CD14-positive monocyte (primary cell): ENCODE results near the gene C19orf12. TPM values are rescaled to one million over a fixed set of nuclear protein-coding genes. Genes with fewer than 3 reads are reported as not detected.

Experiments used
- DNase-seq, 3 donors: peaks; one replicate each; pipeline ENCODE4 v3.0.0-alpha.2; 2011 to 2022
- H2AFZ ChIP-seq: 2 replicates; pipeline ENCODE4 v1.6.0; 2012; ENCODE audit warnings: mild to moderate bottlenecking, low read depth, low read length, inconsistent platforms; ENCODE audit not compliant: insufficient read depth, poor library complexity, severe bottlenecking
- H3K27ac ChIP-seq, 2 donors: 1 replicate in 1 of 2; 2 replicates in 1 of 2; pipeline ENCODE4 v1.5.1; 2012 to 2013; ENCODE audit warnings: low read length in 2 of 2, control low read depth in 1 of 2, inconsistent platforms in 1 of 2, low read depth in 1 of 2, mild to moderate bottlenecking in 1 of 2
- H3K27me3 ChIP-seq, 2 donors: one replicate each; pipeline versions ENCODE4 v1.6.0 to v1.6.1; 2011 to 2013; ENCODE audit warnings: low read length in 2 of 2; ENCODE audit not compliant: control insufficient read depth in 2 of 2, insufficient read depth in 2 of 2
- H3K36me3 ChIP-seq, 2 donors: replicated peaks in 1 of 2; 1 replicate in 1 of 2; 2 replicates in 1 of 2; pipeline versions ENCODE4 v1.5.1 to v1.6.1; 2012 to 2013; ENCODE audit warnings: low read length in 2 of 2, control low read depth in 1 of 2, inconsistent platforms in 1 of 2, mild to moderate bottlenecking in 1 of 2; ENCODE audit not compliant: insufficient read depth in 2 of 2, control insufficient read depth in 1 of 2
- H3K4me1 ChIP-seq, 2 donors: 1 replicate in 1 of 2; 2 replicates in 1 of 2; pipeline versions ENCODE4 v1.5.1 to v1.6.1; 2012 to 2013; ENCODE audit warnings: low read length in 2 of 2, control low read depth in 1 of 2, inconsistent platforms in 1 of 2, mild to moderate bottlenecking in 1 of 2, moderate library complexity in 1 of 2; ENCODE audit not compliant: insufficient read depth in 2 of 2, control insufficient read depth in 1 of 2
- H3K4me2 ChIP-seq: replicated peaks from 2 replicates; pipeline ENCODE3; 2012; ENCODE audit warnings: low read length, moderate library complexity, mild to moderate bottlenecking; ENCODE audit not compliant: poor library complexity, severe bottlenecking; ENCODE audit errors: extremely low read depth
- H3K4me3 ChIP-seq, 3 experiments: fragments of 200-600 bp in 1 of 3; sonication (generic) in 1 of 3; replicated peaks in 1 of 3; 1 replicate in 2 of 3; 2 replicates in 1 of 3; pipeline ENCODE4 v1.5.1; 2011 to 2013; ENCODE audit warnings: low read length in 3 of 3, mild to moderate bottlenecking in 3 of 3, control low read depth in 2 of 3, low read depth in 2 of 3, inconsistent platforms in 1 of 3, moderate library complexity in 1 of 3
- H3K79me2 ChIP-seq: 2 replicates; pipeline ENCODE4 v1.6.0; 2012; ENCODE audit warnings: mild to moderate bottlenecking, control low read depth, inconsistent platforms, low read length, moderate library complexity; ENCODE audit not compliant: insufficient read depth
- H3K9ac ChIP-seq: 2 replicates; pipeline ENCODE4 v1.6.0; 2017; ENCODE audit warnings: low read length, mild to moderate bottlenecking; ENCODE audit not compliant: insufficient read depth, poor library complexity, severe bottlenecking
- H3K9me3 ChIP-seq, 2 donors: replicated peaks in 1 of 2; 1 replicate in 1 of 2; 2 replicates in 1 of 2; pipeline versions ENCODE4 v1.5.1 to v1.6.1; 2012 to 2013; ENCODE audit warnings: low read length in 2 of 2, control low read depth in 1 of 2; ENCODE audit not compliant: control insufficient read depth in 1 of 2, insufficient read depth in 1 of 2
- H4K20me1 ChIP-seq: 2 replicates; pipeline ENCODE4 v1.6.0; 2012; ENCODE audit warnings: mild to moderate bottlenecking, low read length, control low read depth, moderate library complexity; ENCODE audit not compliant: insufficient read depth
- H3K27ac Mint-ChIP-seq, 7 donors: one replicate each; pipeline ENCODE4 v1.8.0; 2020; ENCODE audit warnings: mild to moderate bottlenecking in 7 of 7, mixed read lengths in 7 of 7, moderate library complexity in 6 of 7, inconsistent platforms in 2 of 7
- H3K27me3 Mint-ChIP-seq, 3 donors: one replicate each; pipeline ENCODE4 v1.8.0; 2021 to 2022; ENCODE audit warnings: low read depth in 3 of 3, mild to moderate bottlenecking in 3 of 3, mixed read lengths in 3 of 3, moderate library complexity in 3 of 3, inconsistent platforms in 1 of 3
- H3K36me3 Mint-ChIP-seq, 2 donors: one replicate each; pipeline ENCODE4 v1.8.0; 2020; ENCODE audit warnings: mixed read lengths in 2 of 2, inconsistent platforms in 1 of 2, mild to moderate bottlenecking in 1 of 2
- H3K4me1 Mint-ChIP-seq: one replicate; pipeline ENCODE4 v1.8.0; 2020; ENCODE audit warnings: mild to moderate bottlenecking, mixed read lengths
- H3K4me3 Mint-ChIP-seq, 2 donors: one replicate each; pipeline ENCODE4 v1.8.0; 2020; ENCODE audit warnings: mild to moderate bottlenecking in 2 of 2, mixed read lengths in 2 of 2, moderate library complexity in 1 of 2
- H3K9me3 Mint-ChIP-seq, 7 donors: one replicate each; pipeline ENCODE4 v1.8.0; 2020 to 2022; ENCODE audit warnings: mixed read lengths in 7 of 7, mild to moderate bottlenecking in 6 of 7, moderate library complexity in 6 of 7, inconsistent platforms in 2 of 7
- WGBS: methylation state at CpG from one replicate; pipeline ENCODE4 v1.1.5; 2013; ENCODE audit warnings: missing lambda C conversion rate; ENCODE audit not compliant: insufficient coverage; 5-methylcytosine and 5-hydroxymethylcytosine counted together
- intact Hi-C, 2 donors: fragments of 100-400 bp; cut with micrococcal nuclease; formaldehyde crosslinking; loops; one replicate each; pipeline versions ENCODE4 v1.15.0 to v1.15.1; 2023
- polyA plus RNA-seq, 3 donors: library from polyadenylated mRNA; depleted of rRNA in 1 of 3; unstranded in 2 of 3; stranded (reverse) in 1 of 3; fragments of 300-500 nt in 2 of 3; fragments of >200 nt in 1 of 3; fragmentation: Illumina TruSeq in 2 of 3; gene quantifications; 1 replicate in 2 of 3; 2 replicates in 1 of 3; pipeline ENCODE4 v1.2.3, GENCODE V29; 2012 to 2021
- TF ChIP-seq, protein P1 (sequence below): fragments of 200-600 bp; IDR thresholded peaks from one replicate; pipeline ENCODE4 v1.8.0; 2022; ENCODE audit warnings: antibody characterized with exemption, mild to moderate bottlenecking

Gene C19orf12
- polyA plus RNA-seq, 3 donors: 6.0 to 8.0 (median 6.8) TPM

DNA sequence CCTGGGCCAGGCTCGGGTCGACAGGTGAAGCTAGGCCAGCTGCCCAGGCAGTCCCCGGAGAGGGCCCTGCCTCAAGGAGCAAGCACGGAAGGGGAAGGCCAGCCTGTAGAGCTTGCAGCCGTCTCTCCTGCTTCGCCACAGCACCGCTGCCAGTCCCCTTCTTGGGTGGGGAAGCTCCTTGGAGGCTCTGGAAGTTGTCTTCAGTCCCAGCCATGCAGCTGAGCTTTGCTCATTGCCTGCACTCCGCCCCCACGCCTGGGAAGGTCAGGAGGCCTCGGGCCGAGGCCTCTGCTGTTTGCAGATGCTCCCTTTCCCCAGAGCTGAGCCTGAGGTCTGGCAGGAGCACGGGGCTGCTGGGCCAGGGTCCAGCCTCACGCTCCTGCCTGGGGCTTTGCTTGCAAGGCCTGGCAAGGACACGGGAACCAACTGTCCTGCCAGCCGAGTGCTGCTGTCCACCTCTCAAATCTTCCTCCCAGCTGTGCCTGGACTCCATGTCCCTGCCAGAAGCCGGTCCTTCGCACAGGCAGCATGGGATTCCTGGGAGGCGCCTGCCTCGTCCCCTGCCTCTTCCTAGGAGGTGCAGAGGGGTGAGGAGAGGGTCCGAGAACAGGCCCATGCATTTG is 36.5 kb downstream of the C19orf12 start:
- peaks cover 15 to 16% of the 10 kb centered on the region in 2 donors for H3K4me1 ChIP-seq
- no peak overlapping the region for H3K4me2 ChIP-seq
- H3K9me3 ChIP-seq: peaks cover 0 to 4% of the 10 kb centered on the region in 2 donors
- H3K36me3 Mint-ChIP-seq: peaks cover 2 to 3% of the 10 kb centered on the region in 2 donors
- no peak overlapping the region for H3K27ac ChIP-seq
- H3K9me3 Mint-ChIP-seq: no peaks in the 10 kb centered on the region
- DNase-seq: no peak
- H3K27ac Mint-ChIP-seq: no peak overlapping the region
- no peaks in the 10 kb centered on the region for H3K27me3 ChIP-seq
- no peaks in the 10 kb centered on the region for H4K20me1 ChIP-seq
- TF ChIP-seq, protein P1, sequence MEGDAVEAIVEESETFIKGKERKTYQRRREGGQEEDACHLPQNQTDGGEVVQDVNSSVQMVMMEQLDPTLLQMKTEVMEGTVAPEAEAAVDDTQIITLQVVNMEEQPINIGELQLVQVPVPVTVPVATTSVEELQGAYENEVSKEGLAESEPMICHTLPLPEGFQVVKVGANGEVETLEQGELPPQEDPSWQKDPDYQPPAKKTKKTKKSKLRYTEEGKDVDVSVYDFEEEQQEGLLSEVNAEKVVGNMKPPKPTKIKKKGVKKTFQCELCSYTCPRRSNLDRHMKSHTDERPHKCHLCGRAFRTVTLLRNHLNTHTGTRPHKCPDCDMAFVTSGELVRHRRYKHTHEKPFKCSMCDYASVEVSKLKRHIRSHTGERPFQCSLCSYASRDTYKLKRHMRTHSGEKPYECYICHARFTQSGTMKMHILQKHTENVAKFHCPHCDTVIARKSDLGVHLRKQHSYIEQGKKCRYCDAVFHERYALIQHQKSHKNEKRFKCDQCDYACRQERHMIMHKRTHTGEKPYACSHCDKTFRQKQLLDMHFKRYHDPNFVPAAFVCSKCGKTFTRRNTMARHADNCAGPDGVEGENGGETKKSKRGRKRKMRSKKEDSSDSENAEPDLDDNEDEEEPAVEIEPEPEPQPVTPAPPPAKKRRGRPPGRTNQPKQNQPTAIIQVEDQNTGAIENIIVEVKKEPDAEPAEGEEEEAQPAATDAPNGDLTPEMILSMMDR: no peak
- H3K79me2 ChIP-seq: no peaks in the 10 kb centered on the region
- 95% methylated on average over 15 of the region's 20 CpGs for WGBS
- H3K27me3 Mint-ChIP-seq: peaks cover 0 to 5% (median 4%) of the 10 kb centered on the region in 3 donors
- H3K9ac ChIP-seq: no peak overlapping the region
- H2AFZ ChIP-seq: no peak overlapping the region
- peaks cover 16% of the 10 kb centered on the region for H3K4me1 Mint-ChIP-seq
- intact Hi-C loops: no loop called here
- H3K36me3 ChIP-seq: no peaks in the 10 kb centered on the region
- no peak overlapping the region for H3K4me3 Mint-ChIP-seq
- no peak overlapping the region for H3K4me3 ChIP-seq

DNA sequence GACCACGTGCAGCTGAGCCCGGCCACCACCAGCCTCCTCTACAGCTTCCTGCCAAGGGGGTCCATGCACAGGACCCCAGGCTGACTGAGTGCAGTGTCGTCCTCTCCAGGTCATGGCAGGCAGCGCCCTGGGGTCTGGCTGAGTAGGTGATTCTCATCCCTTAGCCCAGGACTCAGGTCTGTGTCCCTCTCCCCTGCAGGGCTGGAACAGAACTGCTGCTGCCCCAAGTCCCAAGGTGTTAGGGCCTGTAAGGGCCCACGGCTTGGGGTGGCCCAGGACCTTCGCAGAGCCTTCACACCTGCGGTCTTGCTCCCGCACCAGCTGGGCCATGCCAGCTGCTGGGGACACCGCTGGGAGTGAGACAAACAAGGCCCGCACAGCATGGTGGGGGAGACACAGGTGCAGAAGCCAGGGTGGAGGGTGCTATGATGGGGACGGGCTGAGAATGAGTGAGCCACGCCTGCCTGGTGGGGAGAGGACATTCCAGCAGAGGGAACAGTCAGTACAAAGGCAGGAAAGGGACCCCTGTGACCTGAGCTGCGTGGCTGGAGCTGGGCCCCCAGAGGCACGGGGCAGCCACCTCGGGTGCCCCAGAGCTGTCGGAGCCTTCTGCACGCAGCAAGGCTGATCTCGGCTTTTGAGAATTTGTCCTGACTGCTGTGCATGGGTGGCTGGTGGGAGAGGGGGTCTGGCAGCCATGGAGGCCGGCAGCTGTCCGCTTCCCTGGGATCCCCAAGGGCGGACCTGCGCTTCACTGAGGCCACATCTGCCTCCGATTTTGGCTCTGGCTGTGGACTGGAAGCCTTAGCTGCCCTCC is 37.9 kb downstream of the C19orf12 start:
- Mint-ChIP-seq H3K36me3 (peaks cover 2 to 3% of the 10 kb centered on the region in 2 donors), H3K27ac (no peak overlapping the region), H3K4me3 (no peak overlapping the region), H3K4me1 (peaks cover 22% of the 10 kb centered on the region), H3K9me3 (no peaks in the 10 kb centered on the region), H3K27me3 (peaks cover 0 to 5% (median 4%) of the 10 kb centered on the region in 3 donors)
- DNase-seq: no peak
- H3K4me1 ChIP-seq: peaks cover 15 to 16% of the 10 kb centered on the region in 2 donors
- no peaks in the 10 kb centered on the region for H3K27me3 ChIP-seq
- H3K4me2 ChIP-seq: no peak overlapping the region
- H3K79me2 ChIP-seq: no peaks in the 10 kb centered on the region
- H3K9ac ChIP-seq: no peak overlapping the region
- H3K36me3 ChIP-seq: no peaks in the 10 kb centered on the region
- 92% methylated on average over 13 of the region's 23 CpGs for WGBS
- TF ChIP-seq, protein P1: no peak
- H2AFZ ChIP-seq: no peak overlapping the region
- intact Hi-C loops: no loop called here
- H3K4me3 ChIP-seq: no peak overlapping the region
- peaks cover 0 to 4% of the 10 kb centered on the region in 2 donors for H3K9me3 ChIP-seq
- no peaks in the 10 kb centered on the region for H4K20me1 ChIP-seq
- H3K27ac ChIP-seq: no peak overlapping the region
